Astrocyte of the spinal cord (primary cell): ENCODE results near the gene PDLIM4.

Source experiments
- DNase-seq: peaks from one replicate; pipeline ENCODE4 v3.0.0; 2011; ENCODE audit warnings: low read depth, low spot score
- H3K4me3 ChIP-seq: 2 replicates; pipeline ENCODE4 v1.5.1; 2011; ENCODE audit warnings: low read depth, mild to moderate bottlenecking, low read length, moderate library complexity
- CTCF ChIP-seq: IDR thresholded peaks from 2 replicates; pipeline ENCODE4 v1.5.1; 2012; ENCODE audit warnings: low read depth, mild to moderate bottlenecking, low read length, inconsistent platforms
- in situ Hi-C: cut with HindIII; loops from 2 replicates; pipeline ENCODE4 v1.10.0; 2017; ENCODE audit warnings: low sequenced_read_pairs

The PDLIM4 gene

GRCh38 chr5:132294728-132295504, 37.4 kb downstream of the PDLIM4 start:
- no peak for TF ChIP-seq CTCF
- in situ Hi-C loops: no loop called here
- peak; percentile 74 for DNase-seq
- H3K4me3 ChIP-seq: peak overlapping the region; percentile 69

GRCh38 chr5:132295505-132296411, 38.3 kb downstream of the PDLIM4 start:
- DNase-seq: no peak
- in situ Hi-C loops: no loop called here
- TF ChIP-seq CTCF: no peak
- peak overlapping the region; percentile 69 for H3K4me3 ChIP-seq

- in situ Hi-C loops: no loop called here
- DNase-seq: peak; percentile 62
- H3K4me3 ChIP-seq: no peak overlapping the region
- TF ChIP-seq CTCF: no peak
Measured at GRCh38 chr5:132296412-132297016, 39.0 kb downstream of the PDLIM4 start.

DNA sequence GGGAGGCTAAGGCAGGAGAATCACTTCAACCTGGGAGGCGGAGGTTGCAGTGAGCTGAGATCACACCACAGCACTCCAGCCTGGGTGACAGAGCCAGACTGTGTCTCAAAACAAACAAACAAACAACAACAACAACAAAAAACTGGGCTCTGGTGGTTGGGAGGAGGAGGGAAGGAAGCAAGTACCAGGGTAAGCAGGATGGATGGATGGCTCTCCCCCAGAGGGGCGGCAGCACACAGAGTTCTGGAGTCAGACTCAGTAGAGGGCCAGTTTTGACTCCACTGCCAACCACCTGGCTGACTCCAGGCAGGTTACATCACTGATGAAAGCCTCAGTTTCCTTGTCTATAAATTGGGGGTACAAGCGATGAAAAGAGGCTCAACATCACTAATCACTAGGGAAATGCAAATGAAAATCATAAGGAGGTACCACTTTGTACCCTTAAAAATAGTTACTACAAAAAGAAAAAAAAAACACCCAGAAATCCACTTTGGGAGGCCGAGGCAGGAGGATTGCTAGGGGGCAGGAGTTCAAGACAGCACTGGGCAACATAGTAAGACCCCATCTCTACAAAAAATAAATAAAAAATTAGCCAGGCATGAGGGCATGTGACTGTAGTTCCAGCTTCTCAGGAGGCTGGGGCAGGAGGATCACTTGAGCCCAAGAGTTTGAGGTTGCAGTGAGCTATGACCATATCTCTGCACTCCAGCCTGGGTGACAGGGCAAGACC, 39.9 kb downstream of the PDLIM4 start:
- H3K4me3 ChIP-seq: no peak overlapping the region
- in situ Hi-C loops: no loop called here
- no peak for TF ChIP-seq CTCF
- DNase-seq: no peak

GRCh38 chr5:132298298-132299212, 41.1 kb downstream of the PDLIM4 start:
- H3K4me3 ChIP-seq: no peak overlapping the region
- TF ChIP-seq CTCF: no peak
- in situ Hi-C loops: no loop called here
- no peak for DNase-seq
